Choroid plexus epithelial cell (primary cell): ENCODE results near the gene MBOAT2.

Experiments used
- DNase-seq: peaks from one replicate; pipeline ENCODE4 v3.0.0-alpha.2; 2010; ENCODE audit warnings: low read depth
- H3K4me3 ChIP-seq: 2 replicates; pipeline ENCODE4 v1.5.1; 2011; ENCODE audit warnings: low read depth, mild to moderate bottlenecking, control low read depth, low read length, moderate library complexity
- TF ChIP-seq, protein P1 (sequence below): conservative IDR thresholded peaks from 2 replicates; pipeline ENCODE4 v1.5.1; 2011; ENCODE audit warnings: low read depth, mild to moderate bottlenecking, control low read depth, inconsistent platforms, low read length, moderate library complexity

MBOAT2 gene

DNA sequence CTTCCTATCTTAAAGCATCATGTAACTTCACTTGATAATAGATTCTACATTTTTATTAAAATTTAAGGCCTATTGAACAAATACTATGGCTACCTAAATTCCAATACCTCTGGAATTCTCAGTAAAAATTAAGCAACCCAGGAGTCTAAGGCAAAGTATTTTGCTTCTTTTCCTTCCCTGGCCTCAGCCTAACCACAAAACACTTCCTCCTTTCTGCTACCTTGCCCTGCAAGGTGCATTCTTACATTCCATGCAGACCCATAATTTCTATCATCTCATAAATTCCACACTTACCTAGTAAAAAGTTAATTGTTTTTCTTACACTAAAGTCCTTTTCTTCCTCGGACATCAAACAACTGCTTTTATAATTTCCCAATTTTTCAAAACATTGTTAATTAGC is 3.7 kb downstream of the MBOAT2 start:
- no peak for DNase-seq
- H3K4me3 ChIP-seq, result no peak overlapping the region
- TF ChIP-seq, protein P1, sequence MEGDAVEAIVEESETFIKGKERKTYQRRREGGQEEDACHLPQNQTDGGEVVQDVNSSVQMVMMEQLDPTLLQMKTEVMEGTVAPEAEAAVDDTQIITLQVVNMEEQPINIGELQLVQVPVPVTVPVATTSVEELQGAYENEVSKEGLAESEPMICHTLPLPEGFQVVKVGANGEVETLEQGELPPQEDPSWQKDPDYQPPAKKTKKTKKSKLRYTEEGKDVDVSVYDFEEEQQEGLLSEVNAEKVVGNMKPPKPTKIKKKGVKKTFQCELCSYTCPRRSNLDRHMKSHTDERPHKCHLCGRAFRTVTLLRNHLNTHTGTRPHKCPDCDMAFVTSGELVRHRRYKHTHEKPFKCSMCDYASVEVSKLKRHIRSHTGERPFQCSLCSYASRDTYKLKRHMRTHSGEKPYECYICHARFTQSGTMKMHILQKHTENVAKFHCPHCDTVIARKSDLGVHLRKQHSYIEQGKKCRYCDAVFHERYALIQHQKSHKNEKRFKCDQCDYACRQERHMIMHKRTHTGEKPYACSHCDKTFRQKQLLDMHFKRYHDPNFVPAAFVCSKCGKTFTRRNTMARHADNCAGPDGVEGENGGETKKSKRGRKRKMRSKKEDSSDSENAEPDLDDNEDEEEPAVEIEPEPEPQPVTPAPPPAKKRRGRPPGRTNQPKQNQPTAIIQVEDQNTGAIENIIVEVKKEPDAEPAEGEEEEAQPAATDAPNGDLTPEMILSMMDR, result no peak

DNA sequence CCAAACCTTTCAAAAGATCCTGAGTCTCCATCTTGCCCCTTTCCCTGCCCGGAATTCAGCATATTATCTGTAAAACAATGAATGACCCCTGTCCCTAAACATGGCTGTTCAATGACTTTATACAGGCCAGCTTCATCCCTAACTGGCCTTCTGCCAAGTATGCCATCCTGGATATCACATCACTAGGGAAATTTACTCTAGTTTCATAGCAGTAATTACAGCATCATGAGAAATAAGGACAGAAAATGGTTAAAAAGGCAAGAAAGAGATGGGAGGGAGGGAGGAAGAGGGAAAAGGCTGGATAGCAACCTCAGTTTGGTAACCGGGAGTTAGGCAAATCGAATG is 4.4 kb downstream of the MBOAT2 start:
- DNase-seq, result no peak
- TF ChIP-seq, protein P1, result no peak
- no peak overlapping the region for H3K4me3 ChIP-seq

DNA sequence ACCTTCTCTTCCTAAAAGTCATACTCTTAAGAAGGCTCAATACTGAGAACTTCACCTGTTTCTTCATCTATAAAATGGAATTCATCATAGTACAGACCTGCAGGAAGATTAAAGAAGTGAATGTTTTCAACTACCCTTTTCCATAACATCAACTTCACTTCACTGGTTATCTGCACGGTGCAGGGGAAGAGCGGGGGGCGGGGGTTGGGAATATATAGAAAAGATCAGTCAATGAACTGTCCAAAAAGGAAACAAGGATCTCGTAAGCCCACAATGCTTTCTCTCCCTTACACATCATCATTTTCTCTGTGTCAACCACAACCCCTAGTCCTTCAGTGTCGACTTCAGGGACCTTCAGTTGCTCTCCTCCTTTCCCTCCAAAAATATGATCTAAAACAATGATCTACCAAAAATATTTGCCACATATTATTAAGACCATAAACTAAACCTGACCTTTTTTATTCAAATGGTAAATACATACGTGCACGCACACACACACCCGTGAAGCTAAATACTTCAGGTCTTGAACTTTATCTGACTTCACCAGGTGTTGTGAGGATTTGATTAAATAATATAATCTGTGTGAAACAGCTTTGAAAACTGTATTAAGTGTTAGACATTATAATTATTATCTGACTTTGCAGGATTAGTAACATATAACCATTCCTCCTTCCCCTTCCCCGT is 4.9 kb downstream of the MBOAT2 start:
- no peak overlapping the region for H3K4me3 ChIP-seq
- no peak for DNase-seq
- TF ChIP-seq, protein P1, result no peak

DNA sequence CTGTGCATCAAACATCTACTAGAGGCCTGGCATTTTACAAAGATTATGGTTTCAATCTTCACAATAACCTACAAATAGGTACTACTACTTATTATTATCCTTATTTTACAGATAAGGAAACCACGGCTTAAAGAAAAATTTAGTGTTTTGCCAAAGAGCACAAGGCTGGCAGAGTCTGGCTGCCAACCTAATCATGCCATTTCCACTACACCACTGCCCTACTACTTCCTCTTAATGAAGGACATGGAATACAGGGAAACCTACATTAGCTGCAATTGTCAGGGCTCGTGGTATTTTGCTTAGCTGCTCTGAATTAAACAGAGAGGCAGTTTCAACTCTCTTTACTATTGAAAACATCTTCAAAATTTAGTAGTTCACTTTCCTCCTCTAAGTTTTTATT is 5.9 kb downstream of the MBOAT2 start:
- no peak for DNase-seq
- H3K4me3 ChIP-seq, result no peak overlapping the region
- TF ChIP-seq, protein P1, result no peak

DNA sequence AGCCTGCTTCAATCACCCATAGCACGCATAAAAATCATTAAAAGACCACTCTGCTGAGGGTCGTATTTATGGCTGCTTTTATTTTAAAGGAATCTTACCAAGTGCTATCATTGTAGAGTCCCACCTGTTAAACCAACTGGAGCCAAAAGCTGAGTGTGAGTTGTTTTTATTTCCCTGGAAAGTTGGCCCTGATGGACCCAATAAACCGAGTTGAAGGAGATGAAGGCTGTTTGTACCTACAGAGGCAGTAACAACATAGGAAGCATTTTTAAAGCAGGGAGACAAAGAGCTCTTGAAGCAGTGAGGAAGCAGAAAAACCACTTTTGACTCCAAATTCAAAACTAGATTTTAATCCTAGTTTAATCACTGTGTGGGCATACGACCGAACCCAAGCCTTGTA is 6.4 kb downstream of the MBOAT2 start:
- no peak overlapping the region for H3K4me3 ChIP-seq
- no peak for DNase-seq
- TF ChIP-seq, protein P1, result no peak

DNA sequence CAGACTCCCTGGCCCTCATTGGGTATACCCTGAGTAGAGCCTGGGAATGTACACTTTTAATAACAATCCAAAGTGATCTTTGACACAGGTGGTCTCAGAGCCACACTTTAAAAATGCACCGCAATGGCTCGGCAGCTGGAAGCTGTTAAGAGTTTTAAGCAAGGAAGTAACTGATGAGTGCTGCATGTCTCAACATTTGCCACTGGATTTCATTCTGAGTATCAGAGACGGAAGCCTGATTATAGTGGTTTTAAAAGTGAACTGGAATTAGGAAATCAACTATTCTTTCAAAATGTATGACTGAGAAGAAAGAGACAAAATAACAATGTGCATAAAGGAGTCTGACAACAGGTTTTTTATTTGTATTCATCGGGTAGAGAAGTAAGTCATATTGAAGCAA is 7.5 kb downstream of the MBOAT2 start:
- DNase-seq, result no peak
- no peak overlapping the region for H3K4me3 ChIP-seq
- TF ChIP-seq, protein P1, result no peak

DNA sequence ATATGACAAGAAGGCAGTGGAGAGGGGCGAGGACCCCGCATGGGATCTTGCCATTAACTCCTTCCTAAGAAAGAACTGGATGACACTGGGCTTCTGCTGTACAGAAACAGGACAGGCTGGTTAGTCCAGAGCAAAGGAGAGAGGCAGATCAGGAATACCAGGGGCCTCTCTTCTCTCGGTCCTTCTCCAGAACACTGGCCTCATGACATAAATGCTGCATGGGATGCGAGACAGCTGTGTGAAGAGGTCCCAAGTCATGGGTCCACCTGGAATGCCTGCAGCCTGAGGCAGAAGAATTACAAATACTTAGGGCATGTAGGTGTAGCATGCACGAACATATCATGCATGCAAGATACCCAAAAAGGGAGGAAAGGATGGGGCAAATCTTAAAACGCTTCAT is 9.1 kb downstream of the MBOAT2 start:
- DNase-seq, result no peak
- no peak overlapping the region for H3K4me3 ChIP-seq
- TF ChIP-seq, protein P1, result no peak
